ENCODE measurements around the gene KCNQ5.

Gene KCNQ5

DNA sequence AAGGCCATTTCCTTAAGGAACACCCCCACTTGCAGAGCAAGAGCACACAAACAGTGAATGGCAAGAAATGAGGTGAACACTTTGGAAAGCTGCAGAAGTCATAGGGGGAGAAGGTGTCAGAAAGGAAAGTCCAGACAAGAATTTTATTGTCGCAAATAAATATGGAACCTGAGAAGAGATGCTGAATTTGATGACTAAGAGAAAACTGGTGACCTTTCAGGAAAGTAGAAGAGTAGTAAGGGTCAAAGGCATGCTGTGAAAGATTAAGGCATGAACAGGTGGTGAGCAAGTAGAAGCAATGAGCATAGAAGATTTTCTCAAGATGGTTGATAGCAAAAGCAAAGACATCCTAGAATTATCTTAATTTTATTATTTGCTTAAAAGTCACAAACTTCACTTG lies 194.2 kb downstream of the KCNQ5 start:
- Histone ChIP-seq H3K9me3 (ENCODE audit: low read length) (no peaks in the 10 kb centered on the region), H2AFZ (ENCODE audit: low read depth, low read length) (no peak overlapping the region), H3K36me3 (ENCODE audit: insufficient read depth, low read length) (no peaks in the 10 kb centered on the region), H3K4me3 (ENCODE audit: low read length) (no peak overlapping the region), H3K4me1 (ENCODE audit: insufficient read depth, low read length) (peaks cover 9% of the 10 kb centered on the region), H3K27me3 (ENCODE audit: insufficient read depth, low read length) (no peaks in the 10 kb centered on the region)

DNA sequence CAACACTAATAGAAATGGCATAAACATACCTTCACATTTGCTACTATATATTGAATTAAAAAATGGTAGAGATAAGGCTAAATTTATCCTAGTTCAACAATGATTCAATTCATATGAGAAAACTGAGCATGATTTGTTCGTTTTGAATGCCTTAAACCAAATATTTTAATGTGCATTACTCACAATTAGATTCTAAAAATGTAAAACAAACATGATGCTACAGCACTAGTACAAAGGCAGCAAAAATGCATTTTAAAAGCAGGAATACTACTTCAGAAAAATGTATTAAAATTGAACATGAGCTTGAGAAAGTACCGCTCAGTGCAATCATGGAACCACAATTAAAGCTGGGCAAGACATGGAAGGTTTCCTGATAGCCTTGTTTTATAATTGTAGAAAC lies 195.3 kb downstream of the KCNQ5 start:
- H2AFZ ChIP-seq (ENCODE audit: low read depth, low read length), result no peak overlapping the region
- H3K4me1 ChIP-seq (ENCODE audit: insufficient read depth, low read length), result peaks cover under 1% of the 10 kb centered on the region
- H3K36me3 ChIP-seq (ENCODE audit: insufficient read depth, low read length), result no peaks in the 10 kb centered on the region
- H3K9me3 ChIP-seq (ENCODE audit: low read length), result no peaks in the 10 kb centered on the region
- no peak overlapping the region for H3K4me3 ChIP-seq (ENCODE audit: low read length)
- no peaks in the 10 kb centered on the region for H3K27me3 ChIP-seq (ENCODE audit: insufficient read depth, low read length)

DNA sequence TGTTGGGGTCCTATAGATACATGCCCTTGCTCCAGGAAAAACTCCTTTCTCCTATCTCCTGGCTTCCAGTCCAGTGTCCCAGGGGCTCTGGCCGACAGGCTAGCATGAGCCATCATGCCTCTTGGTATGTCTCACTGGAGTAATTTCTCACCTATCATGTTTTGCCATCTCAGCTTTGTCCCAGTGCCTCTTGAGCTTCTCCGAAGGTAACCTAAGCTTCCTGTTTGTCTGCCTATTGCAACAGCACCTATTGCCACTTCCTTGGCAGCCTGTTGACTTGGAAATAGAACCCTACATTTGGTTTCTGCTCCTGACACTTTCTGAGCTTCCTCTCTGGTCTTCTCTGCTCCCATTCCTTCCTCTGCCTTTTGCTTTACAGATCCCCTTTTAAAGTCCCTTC lies 197.7 kb downstream of the KCNQ5 start:
- Histone ChIP-seq H3K4me3 (ENCODE audit: low read length) (no peak overlapping the region), H2AFZ (ENCODE audit: low read depth, low read length) (no peak overlapping the region), H3K4me1 (ENCODE audit: insufficient read depth, low read length) (no peaks in the 10 kb centered on the region), H3K27me3 (ENCODE audit: insufficient read depth, low read length) (no peaks in the 10 kb centered on the region), H3K36me3 (ENCODE audit: insufficient read depth, low read length) (no peaks in the 10 kb centered on the region), H3K9me3 (ENCODE audit: low read length) (no peaks in the 10 kb centered on the region)

DNA sequence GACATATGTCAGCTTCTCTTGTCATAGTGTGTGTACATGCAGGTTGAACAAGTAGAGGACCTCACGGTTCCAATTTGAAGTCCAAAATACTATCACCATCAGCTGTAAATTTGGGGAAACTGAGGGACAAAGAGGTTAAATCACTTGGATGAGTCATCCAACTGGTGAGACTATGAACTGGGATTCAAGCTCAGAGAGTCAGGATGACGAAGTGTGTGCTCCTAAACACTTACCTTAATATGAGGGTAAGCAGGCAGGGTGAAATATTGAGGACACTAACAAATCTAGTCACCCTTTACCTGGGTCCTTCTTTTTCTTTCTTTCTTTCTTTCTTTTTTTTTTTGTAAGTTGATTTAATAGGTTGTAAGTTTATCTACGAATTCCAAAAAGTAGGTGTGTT lies 198.3 kb downstream of the KCNQ5 start:
- Histone ChIP-seq H3K4me1 (ENCODE audit: insufficient read depth, low read length) (no peaks in the 10 kb centered on the region), H3K36me3 (ENCODE audit: insufficient read depth, low read length) (no peaks in the 10 kb centered on the region), H2AFZ (ENCODE audit: low read depth, low read length) (no peak overlapping the region)

DNA sequence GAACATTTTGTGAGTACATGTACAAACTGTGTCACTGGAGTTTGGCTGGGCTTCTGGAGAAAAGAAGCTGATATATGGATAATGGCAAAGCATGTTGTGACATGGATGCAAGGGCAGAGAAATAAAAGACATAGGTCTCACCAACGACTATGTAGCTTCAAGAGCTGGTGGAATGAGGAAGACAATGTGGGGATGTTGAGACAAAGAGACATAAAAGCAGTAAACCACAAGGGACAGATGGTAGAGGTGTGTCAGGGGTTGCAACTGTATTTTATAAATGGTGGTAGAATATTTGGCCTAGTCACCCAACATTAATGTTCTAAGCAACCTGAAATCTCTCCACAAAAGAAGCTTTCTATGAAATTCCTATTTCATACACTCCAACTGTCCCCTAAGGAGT lies 199.0 kb downstream of the KCNQ5 start:
- no peaks in the 10 kb centered on the region for H3K27me3 ChIP-seq (ENCODE audit: insufficient read depth, low read length)
- no peaks in the 10 kb centered on the region for H3K9me3 ChIP-seq (ENCODE audit: low read length)
- H3K4me3 ChIP-seq (ENCODE audit: low read length), result no peak overlapping the region
- H2AFZ ChIP-seq (ENCODE audit: low read depth, low read length), result no peak overlapping the region
- H3K36me3 ChIP-seq (ENCODE audit: insufficient read depth, low read length), result no peaks in the 10 kb centered on the region
- no peaks in the 10 kb centered on the region for H3K4me1 ChIP-seq (ENCODE audit: insufficient read depth, low read length)

More for the DNA sequence above, 198.3 kb downstream of the KCNQ5 start:
- H3K4me3 ChIP-seq (ENCODE audit: low read length), result no peak overlapping the region
- H3K27me3 ChIP-seq (ENCODE audit: insufficient read depth, low read length), result no peaks in the 10 kb centered on the region
- H3K9me3 ChIP-seq (ENCODE audit: low read length), result no peaks in the 10 kb centered on the region

DNA sequence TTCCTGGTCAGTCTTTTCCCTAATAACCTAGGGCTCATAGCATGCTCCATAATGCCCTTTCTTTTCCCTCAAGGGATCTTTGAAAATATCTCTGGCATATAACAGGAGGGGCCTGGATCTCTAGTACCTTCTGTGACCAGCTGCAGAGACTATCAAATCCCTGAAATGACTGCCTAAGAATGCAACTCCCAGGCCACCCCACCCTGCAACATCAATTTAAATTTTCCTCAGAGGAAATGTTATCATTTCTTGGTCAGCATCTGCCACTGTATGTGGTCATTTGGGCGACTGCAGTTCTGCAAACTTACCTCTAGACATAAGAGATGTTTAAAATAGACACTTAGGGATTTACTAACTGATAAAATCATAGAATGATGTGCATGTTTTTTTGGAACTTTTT lies 200.2 kb downstream of the KCNQ5 start:
- Histone ChIP-seq H2AFZ (ENCODE audit: low read depth, low read length) (no peak overlapping the region), H3K9me3 (ENCODE audit: low read length) (no peaks in the 10 kb centered on the region), H3K4me3 (ENCODE audit: low read length) (no peak overlapping the region), H3K27me3 (ENCODE audit: insufficient read depth, low read length) (no peaks in the 10 kb centered on the region), H3K4me1 (ENCODE audit: insufficient read depth, low read length) (no peaks in the 10 kb centered on the region), H3K36me3 (ENCODE audit: insufficient read depth, low read length) (no peaks in the 10 kb centered on the region)

DNA sequence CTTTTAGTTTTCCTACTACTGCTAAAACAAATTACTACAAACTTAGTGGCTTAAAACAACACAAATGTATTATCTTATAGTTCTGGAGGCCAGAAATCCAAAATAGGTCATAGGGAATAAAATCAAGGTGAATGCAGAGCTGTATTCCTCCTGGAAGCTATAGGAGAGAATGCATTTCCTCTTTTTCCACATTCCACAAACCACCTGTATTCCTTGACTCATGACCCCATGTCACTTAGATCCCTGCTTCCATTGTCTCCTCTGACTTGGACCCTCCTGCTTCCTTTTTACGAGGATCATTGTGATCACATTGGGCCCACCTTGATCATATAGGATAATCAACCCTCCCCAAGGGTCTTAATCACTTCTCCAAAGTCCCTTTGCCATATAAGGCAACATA lies 200.8 kb downstream of the KCNQ5 start:
- no peaks in the 10 kb centered on the region for H3K9me3 ChIP-seq (ENCODE audit: low read length)
- H3K36me3 ChIP-seq (ENCODE audit: insufficient read depth, low read length), result no peaks in the 10 kb centered on the region
- H3K4me1 ChIP-seq (ENCODE audit: insufficient read depth, low read length), result no peaks in the 10 kb centered on the region
- H3K27me3 ChIP-seq (ENCODE audit: insufficient read depth, low read length), result no peaks in the 10 kb centered on the region
- no peak overlapping the region for H3K4me3 ChIP-seq (ENCODE audit: low read length)
- no peak overlapping the region for H2AFZ ChIP-seq (ENCODE audit: low read depth, low read length)

DNA sequence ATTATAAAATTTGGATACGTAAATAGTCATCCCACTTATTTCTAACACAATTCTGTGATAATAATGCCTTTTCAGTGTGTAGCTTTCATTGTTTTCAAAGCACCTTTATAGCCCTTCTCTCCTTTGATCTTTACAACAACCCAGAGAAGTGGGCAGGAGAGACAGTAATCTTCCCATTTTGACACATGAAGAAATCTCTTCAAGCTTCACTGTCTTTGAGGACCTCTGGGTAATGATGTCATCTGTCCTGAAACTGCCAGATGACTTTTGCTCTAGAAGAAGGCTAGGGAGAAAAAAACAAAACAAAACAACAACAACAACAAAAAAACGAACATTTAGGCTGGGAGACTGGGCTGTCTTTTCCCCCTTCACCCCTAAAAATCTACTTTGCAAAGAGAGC lies 203.0 kb downstream of the KCNQ5 start:
- no peaks in the 10 kb centered on the region for H3K27me3 ChIP-seq (ENCODE audit: insufficient read depth, low read length)
- no peak overlapping the region for H3K4me3 ChIP-seq (ENCODE audit: low read length)
- H3K9me3 ChIP-seq (ENCODE audit: low read length), result no peaks in the 10 kb centered on the region
- no peaks in the 10 kb centered on the region for H3K4me1 ChIP-seq (ENCODE audit: insufficient read depth, low read length)
- no peak overlapping the region for H2AFZ ChIP-seq (ENCODE audit: low read depth, low read length)
- H3K36me3 ChIP-seq (ENCODE audit: insufficient read depth, low read length), result no peaks in the 10 kb centered on the region

DNA sequence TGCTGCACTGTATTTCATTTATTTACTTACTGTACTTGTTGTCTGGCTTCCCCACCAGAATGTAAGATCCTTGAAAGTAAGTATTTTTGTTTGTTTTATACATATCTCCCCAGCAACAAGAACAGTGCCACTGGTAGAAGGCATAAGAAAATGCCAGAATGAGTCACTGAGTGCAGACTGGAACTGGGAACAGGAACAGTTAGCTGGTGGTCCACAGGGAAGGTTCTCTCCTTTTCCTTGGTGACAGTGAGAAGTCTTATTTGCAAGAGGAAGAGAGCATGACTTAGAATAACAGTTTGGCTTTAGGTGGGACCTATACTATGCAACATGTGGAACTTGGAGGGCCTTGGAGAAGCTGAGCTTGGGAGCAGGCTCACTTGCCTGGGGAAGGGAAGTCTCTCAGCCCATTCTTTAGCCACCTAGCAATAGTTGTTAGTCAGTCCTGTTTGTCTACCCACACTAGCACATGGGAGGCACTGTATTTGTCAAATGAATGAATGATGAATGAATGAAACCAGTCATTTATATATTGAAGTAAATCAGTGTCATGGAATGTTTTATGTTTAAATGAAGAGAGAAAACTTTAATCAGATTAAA lies 203.5 kb downstream of the KCNQ5 start:
- no peaks in the 10 kb centered on the region for H3K27me3 ChIP-seq (ENCODE audit: insufficient read depth, low read length)
- H3K4me3 ChIP-seq (ENCODE audit: low read length), result no peak overlapping the region
- H3K9me3 ChIP-seq (ENCODE audit: low read length), result no peaks in the 10 kb centered on the region
- no peaks in the 10 kb centered on the region for H3K4me1 ChIP-seq (ENCODE audit: insufficient read depth, low read length)
- no peak overlapping the region for H2AFZ ChIP-seq (ENCODE audit: low read depth, low read length)
- no peaks in the 10 kb centered on the region for H3K36me3 ChIP-seq (ENCODE audit: insufficient read depth, low read length)

DNA sequence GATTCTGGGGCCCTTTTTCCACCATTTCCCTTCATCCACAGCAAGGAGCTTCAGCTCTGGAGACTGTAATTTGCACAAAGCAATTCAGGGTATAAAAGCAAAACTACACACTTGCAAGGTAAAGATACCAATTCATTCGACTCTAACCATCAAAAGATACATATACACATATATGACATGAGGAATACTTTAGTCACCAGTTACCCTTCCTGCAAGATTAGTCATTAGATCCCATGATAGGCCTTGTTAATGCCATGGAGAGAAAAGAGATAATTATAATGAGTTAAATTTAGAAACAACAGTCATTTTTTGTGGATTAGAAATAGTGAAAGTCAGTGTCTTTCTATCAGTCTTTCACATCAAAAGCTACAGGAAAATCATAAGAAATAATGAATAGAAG lies 204.2 kb downstream of the KCNQ5 start:
- H3K4me1 ChIP-seq (ENCODE audit: insufficient read depth, low read length), result no peaks in the 10 kb centered on the region
- no peaks in the 10 kb centered on the region for H3K9me3 ChIP-seq (ENCODE audit: low read length)
- H2AFZ ChIP-seq (ENCODE audit: low read depth, low read length), result no peak overlapping the region
- H3K27me3 ChIP-seq (ENCODE audit: insufficient read depth, low read length), result no peaks in the 10 kb centered on the region
- H3K4me3 ChIP-seq (ENCODE audit: low read length), result no peak overlapping the region
- no peaks in the 10 kb centered on the region for H3K36me3 ChIP-seq (ENCODE audit: insufficient read depth, low read length)

DNA sequence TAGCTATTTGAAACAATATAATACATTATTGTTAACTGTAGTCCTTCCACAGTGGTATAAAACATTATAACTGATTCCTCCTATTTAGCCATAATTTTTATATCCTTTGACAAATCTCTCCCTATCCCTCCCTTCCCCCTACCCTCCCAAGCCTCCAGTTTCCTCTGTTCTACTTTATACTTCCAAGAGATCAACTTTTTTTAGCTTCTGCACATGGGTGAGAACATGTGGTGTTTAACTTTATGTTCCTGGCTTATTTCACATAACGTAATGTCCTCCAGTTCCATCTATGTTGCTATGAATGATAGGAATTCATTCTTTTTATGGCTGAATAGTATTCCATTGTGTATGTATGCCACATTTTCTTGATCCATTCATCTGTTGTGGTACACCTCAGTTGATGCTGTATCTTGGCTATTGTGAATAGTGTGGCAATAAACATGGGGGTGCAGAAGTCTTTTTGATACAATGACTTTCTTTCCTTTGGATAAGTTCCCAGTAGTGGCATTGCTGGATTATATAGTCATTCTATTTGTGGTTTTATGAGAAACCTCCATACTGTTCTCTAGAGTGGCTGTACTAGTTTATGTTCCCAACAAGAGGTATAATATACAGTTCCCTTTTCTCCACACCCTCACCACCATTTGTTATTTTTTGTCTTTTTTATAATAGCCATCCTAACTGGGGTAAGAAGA lies 205.0 kb downstream of the KCNQ5 start:
- Histone ChIP-seq H3K9me3 (ENCODE audit: low read length) (no peaks in the 10 kb centered on the region), H3K4me1 (ENCODE audit: insufficient read depth, low read length) (no peaks in the 10 kb centered on the region), H3K4me3 (ENCODE audit: low read length) (no peak overlapping the region), H3K36me3 (ENCODE audit: insufficient read depth, low read length) (no peaks in the 10 kb centered on the region), H3K27me3 (ENCODE audit: insufficient read depth, low read length) (no peaks in the 10 kb centered on the region), H2AFZ (ENCODE audit: low read depth, low read length) (no peak overlapping the region)

DNA sequence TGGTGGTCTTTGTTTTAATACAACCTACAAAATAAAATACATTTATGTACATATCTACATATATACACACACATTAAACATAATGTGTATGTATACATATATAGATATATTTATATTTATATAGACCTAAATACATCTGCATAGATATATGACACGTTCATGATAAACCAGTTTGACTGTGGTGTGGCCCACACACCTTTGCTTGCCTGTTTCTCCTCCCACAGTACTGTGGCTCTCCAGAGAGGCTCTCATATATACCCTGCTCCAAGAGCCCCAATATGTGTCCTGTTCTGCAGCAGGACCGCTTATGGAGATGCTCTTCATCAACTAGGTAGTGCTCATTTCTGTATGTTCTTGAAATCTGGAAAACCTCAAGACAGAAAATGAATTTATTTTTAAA lies 207.0 kb downstream of the KCNQ5 start:
- H2AFZ ChIP-seq (ENCODE audit: low read depth, low read length), result no peak overlapping the region
- H3K4me3 ChIP-seq (ENCODE audit: low read length), result no peak overlapping the region
- H3K9me3 ChIP-seq (ENCODE audit: low read length), result no peaks in the 10 kb centered on the region
- H3K4me1 ChIP-seq (ENCODE audit: insufficient read depth, low read length), result no peaks in the 10 kb centered on the region
- H3K27me3 ChIP-seq (ENCODE audit: insufficient read depth, low read length), result no peaks in the 10 kb centered on the region
- H3K36me3 ChIP-seq (ENCODE audit: insufficient read depth, low read length), result no peaks in the 10 kb centered on the region

DNA sequence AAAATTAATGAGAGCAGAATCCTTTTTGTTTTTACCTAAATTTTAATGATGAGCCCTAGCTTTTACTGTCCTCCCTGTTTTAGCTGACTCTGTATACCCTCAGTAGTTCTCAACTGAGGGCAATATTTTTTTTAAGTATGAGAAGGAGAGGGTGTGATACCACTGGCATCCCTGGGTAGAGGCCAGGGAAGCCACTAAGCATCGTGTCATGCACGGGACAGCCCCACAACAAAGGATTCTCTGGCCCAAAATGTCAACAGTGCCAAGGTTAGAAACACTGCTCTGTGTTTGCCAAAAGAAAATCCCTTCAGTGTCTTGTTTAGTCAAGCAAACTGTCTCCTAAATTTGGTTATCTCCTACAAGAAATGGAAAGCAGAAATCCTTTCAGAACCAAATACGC lies 210.4 kb downstream of the KCNQ5 start:
- H3K27me3 ChIP-seq (ENCODE audit: insufficient read depth, low read length), result no peaks in the 10 kb centered on the region
- H3K4me1 ChIP-seq (ENCODE audit: insufficient read depth, low read length), result no peaks in the 10 kb centered on the region
- no peaks in the 10 kb centered on the region for H3K9me3 ChIP-seq (ENCODE audit: low read length)
- no peak overlapping the region for H2AFZ ChIP-seq (ENCODE audit: low read depth, low read length)
- no peak overlapping the region for H3K4me3 ChIP-seq (ENCODE audit: low read length)
- H3K36me3 ChIP-seq (ENCODE audit: insufficient read depth, low read length), result no peaks in the 10 kb centered on the region

DNA sequence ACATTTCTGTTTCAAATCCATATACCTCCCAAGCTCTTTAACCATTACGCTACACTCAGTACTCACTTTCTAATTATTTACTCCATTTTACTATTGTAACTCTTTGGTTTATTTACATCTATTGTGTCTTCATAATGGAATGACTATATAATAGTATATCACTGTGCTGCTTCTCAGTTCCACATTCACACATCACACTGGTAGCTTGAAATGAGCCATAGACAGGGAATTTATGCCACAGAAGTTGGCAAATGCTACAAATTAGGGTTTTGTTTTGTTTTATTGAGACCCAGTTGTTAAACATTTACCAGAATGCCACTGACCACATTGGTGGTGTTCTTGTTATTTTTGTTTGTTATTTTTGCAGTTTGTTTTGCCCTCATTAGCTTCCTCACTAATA lies 213.9 kb downstream of the KCNQ5 start:
- Histone ChIP-seq H2AFZ (ENCODE audit: low read depth, low read length) (no peak overlapping the region), H3K27me3 (ENCODE audit: insufficient read depth, low read length) (no peaks in the 10 kb centered on the region), H3K4me3 (ENCODE audit: low read length) (no peak overlapping the region), H3K36me3 (ENCODE audit: insufficient read depth, low read length) (no peaks in the 10 kb centered on the region), H3K4me1 (ENCODE audit: insufficient read depth, low read length) (no peaks in the 10 kb centered on the region), H3K9me3 (ENCODE audit: low read length) (no peaks in the 10 kb centered on the region)

All from neuron (in vitro differentiated cells).